NCI-H2107 treated with DMSO at 0.1 percent for 48 hours (cell line): ENCODE results near the gene HSPA2.
"Not testable (repeated sequence)": the region's sequence is repeated elsewhere in the genome, so short reads cannot be mapped to it uniquely, and the experiment has no call there.

Experiments used
- DNase-seq: peaks from one replicate; lab custom pipeline; 2025; ENCODE audit not compliant: unreplicated experiment; lab: John Stamatoyannopoulos, UW

HSPA2 gene

DNA sequence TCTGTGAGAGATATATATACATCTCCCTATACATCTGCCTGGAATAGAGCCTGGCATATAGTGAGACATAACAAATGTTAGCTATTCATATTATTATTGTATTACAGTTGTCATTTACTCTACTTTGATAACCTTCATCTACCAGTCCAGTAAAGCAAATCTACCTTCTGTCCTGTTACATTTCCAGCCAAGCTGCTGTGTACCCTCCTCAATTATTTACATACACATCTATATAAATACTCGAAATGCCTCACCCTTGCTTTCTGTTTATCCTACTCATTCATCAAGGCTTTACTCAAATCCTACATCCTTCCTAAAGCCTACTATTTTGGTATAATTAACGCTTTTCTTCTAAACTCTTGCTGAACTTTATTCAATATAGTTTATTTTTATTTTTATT lies 27.3 kb upstream of the HSPA2 start:
- no peak for DNase-seq

DNA sequence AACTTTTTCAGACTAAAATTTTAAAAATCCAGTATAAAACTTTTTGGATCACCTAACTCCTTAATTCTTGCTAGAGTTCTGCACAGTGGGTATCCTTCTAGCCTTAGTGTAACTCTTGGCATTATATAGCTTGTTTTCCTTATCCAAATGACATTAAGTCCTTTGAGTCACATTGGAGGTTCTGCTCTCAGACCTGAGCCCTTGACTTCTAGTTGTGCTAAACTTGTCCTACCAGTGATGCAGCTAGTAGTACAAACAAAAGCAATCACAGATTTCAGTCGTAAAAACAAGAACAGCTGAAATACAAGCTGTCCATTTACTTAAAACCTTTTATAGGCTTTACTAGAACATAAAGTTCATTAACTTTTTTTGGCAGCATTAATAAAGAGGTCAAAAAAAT lies 25.5 kb upstream of the HSPA2 start:
- no peak for DNase-seq

DNA sequence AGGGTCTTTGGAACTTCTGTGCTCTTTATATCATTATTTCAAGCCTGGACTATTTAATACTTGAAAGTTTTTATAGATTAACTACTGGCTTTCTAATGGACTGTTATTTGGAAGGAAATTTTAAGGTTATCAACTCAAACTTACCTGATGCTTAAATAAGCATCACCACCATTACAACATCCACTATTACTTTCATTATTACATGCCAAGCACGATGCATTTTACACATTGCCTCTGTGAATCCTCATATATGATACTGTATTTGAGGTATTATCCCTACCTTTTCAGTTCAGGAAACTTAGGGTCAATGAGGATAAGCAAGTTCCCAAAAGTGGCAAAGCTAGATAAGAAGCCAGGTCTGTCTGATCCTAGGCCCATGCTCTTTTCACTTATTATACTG lies 23.6 kb upstream of the HSPA2 start:
- DNase-seq: no peak

DNA sequence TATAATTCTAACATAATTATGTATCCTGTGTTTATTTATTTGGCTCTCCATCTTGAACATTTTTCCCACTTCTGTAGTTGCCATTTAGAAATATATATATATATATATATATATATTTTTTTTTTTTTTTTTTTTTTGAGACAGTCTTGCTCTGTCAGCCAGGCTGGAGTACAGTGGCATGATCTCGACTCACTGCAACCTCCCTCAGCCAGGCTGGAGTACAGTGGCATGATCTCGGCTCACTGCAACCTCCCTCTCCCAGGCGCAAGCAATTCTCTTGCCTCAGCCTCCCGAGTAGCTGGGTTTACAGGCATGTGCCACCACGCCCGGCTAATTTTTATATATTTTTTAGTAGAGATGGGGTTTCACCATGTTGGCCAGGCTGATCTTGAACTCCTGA lies 22.9 kb upstream of the HSPA2 start:
- DNase-seq: not testable (repeated sequence)

DNA sequence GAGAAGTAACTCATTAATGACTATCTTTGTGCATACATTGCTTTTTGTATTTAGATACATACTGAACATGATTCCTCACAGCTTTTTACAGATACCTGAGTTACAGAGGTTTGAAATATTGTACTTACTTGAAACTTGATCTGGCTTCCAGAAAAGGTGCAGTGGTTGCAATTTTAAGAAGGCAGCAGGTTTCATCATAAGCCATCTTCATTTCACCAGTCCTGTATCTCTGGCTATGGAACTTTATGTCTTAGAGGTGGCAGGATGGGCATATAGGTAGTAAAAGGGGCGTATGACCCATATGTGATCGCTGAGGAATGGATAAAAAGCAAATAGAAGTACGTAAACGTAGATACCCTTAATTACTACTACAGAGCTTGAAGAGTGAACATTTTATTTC lies 22.3 kb upstream of the HSPA2 start:
- DNase-seq: peak; percentile 29

DNA sequence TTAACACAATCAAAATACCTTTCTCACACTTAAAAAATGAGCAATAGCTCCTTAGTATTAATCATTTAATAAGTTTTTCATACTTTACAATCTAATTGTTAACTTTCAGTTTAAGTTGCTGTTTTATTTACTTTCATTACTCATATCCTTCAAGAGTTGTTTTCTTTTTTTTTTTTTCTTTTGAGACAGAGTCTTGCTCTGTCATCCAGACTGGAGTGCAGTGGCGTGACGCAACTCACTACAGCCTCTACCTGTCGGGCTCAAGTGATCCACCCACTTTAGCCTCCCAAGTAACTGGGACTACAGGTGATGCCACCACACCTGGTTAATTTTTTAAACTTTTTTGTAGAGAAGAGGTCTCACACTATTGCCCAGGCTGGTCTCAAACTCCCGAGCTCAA lies 19.8 kb upstream of the HSPA2 start:
- DNase-seq: no peak

DNA sequence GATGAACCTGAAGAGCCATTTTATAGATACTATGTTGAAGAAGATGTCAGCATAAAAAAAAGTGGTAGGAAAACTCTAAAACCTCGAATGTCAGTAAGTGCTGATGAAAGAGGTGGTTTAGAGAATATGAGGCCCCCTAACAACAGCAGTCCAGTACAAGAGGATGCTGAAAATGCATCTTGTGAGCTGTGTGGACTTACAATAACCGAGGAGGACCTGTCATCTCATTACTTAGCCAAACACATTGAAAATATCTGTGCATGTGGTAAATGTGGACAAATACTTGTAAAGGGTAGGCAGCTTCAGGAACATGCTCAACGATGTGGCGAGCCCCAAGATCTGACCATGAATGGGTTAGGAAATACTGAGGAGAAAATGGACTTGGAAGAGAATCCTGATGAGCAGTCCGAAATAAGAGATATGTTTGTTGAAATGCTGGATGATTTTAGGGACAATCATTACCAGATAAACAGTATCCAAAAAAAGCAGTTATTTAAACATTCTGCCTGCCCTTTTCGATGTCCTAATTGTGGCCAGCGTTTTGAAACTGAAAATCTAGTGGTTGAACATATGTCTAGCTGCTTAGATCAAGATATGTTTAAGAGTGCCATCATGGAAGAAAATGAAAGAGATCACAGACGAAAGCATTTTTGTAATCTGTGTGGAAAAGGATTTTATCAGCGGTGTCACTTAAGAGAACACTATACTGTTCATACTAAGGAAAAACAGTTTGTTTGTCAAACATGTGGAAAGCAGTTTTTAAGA lies 17.8 kb upstream of the HSPA2 start:
- no peak for DNase-seq

DNA sequence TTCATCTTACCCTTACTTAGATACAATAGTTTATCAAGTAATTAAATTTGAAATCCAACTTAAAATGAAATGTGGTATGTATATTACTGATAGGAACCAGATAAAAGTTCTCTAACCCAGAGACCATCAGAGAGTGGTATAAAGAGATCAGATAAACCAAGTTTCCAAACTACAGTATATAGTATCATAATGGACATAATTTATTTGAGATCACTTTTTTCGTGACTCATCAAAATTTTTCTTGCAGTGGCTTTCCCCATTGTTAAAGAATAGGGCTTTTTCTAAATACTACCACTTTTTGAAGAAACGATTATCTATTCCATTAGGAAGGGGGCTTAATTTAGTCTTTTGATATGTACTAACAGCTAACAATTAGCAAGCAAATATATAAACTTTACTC lies 15.2 kb upstream of the HSPA2 start:
- DNase-seq: no peak

DNA sequence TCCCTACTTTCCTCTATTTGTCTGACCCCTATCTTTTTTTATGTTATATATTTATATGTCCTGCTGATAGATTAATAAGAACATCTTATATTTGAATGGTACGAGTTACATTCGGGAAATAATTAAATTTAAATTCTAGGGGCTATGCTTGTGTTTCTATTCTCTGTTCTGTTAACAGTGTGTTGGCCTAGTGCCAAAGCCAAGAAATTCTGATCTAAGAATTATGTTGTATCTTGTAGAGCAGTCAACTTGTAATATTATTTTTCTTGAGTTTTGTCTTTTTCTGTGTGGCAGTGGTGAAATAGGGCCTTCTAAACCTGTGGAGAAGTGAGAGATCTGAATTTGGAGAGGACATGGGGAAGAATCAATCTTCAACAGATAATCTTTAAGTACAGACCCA lies 9.0 kb upstream of the HSPA2 start:
- DNase-seq: no peak

DNA sequence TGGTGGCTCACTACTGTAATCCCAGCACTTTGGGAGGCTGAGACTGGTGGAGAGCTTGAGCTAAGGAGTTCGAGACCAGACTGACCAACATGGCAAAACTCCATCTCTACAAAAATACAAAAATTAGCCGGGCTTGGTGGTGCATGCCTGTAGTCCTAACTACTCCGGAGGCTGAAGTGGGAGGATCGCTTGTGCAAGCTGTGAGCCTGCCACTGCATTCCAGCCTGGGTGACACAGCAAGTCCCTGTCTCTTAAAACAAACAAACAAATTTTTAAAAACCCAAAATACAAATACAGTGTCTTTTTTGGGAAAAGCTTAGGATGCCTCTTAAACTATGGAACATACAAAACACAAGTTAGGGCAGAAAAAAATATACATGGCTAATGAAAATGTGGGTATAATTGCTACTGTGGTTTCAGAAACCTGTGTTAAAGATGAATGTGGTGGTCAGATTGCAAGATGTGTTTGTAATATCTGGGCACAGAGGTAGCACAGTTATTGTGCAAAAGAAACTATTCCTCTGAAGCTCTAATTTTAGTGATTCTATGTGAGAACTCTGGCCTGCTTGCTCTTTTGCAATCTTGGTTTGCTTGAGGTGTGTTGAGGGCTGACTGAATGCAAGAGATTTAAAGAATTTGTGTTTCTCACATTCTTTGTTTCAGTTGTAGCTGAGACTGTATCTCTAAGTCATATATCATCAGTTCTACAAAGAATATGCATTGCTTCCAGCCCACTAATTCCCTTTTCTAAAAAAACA lies 3.9 kb upstream of the HSPA2 start:
- DNase-seq: no peak

DNA sequence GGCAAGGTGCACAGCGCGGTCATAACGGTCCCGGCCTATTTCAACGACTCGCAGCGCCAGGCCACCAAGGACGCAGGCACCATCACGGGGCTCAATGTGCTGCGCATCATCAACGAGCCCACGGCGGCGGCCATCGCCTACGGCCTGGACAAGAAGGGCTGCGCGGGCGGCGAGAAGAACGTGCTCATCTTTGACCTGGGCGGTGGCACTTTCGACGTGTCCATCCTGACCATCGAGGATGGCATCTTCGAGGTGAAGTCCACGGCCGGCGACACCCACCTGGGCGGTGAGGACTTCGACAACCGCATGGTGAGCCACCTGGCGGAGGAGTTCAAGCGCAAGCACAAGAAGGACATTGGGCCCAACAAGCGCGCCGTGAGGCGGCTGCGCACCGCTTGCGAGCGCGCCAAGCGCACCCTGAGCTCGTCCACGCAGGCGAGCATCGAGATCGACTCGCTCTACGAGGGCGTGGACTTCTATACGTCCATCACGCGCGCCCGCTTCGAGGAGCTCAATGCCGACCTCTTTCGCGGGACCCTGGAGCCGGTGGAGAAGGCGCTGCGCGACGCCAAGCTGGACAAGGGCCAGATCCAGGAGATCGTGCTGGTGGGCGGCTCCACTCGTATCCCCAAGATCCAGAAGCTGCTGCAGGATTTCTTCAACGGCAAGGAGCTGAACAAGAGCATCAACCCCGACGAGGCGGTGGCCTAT lies 875 bp downstream of the HSPA2 start:
- no peak for DNase-seq

DNA sequence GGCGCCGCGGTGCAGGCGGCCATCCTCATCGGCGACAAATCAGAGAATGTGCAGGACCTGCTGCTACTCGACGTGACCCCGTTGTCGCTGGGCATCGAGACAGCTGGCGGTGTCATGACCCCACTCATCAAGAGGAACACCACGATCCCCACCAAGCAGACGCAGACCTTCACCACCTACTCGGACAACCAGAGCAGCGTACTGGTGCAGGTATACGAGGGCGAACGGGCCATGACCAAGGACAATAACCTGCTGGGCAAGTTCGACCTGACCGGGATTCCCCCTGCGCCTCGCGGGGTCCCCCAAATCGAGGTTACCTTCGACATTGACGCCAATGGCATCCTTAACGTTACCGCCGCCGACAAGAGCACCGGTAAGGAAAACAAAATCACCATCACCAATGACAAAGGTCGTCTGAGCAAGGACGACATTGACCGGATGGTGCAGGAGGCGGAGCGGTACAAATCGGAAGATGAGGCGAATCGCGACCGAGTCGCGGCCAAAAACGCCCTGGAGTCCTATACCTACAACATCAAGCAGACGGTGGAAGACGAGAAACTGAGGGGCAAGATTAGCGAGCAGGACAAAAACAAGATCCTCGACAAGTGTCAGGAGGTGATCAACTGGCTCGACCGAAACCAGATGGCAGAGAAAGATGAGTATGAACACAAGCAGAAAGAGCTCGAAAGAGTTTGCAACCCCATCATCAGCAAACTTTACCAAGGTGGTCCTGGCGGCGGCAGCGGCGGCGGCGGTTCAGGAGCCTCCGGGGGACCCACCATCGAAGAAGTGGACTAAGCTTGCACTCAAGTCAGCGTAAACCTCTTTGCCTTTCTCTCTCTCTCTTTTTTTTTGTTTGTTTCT lies 1.7 kb downstream of the HSPA2 start:
- no peak for DNase-seq

DNA sequence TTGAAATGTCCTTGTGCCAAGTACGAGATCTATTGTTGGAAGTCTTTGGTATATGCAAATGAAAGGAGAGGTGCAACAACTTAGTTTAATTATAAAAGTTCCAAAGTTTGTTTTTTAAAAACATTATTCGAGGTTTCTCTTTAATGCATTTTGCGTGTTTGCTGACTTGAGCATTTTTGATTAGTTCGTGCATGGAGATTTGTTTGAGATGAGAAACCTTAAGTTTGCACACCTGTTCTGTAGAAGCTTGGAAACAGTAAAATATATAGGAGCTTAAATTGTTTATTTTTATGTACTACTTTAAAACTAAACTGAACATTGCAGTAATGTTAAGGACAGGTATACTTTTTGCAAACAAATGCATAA lies 2.3 kb downstream of the HSPA2 start:
- no peak for DNase-seq

DNA sequence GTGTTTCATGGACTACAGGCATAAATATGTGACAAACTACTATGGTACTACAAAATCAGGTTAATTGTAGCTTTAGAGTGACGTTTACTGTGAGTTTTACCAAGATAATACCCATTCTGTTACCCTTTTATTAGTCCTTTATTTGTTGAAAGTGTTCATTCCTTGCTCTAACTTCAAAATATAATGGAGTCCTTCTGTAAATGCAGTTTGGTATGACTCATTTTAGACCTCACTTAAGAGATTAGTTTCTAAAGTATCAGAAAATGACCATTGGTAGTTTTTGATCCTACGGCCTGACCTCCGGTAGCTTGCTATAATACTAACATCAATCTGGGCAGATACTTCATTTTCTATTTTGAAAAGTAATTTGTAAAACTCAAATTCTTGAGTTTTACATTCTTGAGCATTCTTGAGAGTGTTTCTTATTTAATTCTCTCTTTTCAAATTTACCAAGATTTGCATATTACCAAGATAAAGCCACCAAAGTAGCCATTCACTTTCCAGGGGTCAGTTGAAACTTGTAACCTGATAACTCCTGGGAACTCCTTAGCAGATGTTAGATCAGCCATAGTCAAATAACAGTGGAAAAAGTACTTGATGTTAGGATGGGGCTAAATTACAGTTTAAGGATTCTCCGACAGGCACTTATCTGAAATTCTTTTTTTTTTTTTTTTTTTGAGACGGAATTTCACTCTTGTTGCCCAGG lies 4.2 kb downstream of the HSPA2 start:
- DNase-seq: no peak

DNA sequence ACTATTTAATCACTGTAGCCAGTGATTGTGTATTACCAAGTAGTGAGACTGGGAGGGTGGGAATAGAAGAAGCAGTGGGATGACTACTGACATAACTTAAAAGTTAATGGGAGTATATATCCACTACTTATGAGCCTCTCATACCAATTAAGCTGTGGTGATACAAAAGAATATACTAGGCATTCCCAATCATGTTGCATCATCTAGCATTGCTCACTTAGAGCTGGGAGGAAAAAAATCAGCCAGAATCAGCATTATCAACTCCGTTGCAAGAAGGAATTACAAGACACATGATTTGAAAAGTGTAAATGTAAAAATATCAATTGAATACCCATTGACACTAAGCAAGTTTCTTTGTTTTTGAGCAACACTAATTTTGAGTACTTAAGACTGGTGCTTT lies 8.5 kb downstream of the HSPA2 start:
- no peak for DNase-seq

DNA sequence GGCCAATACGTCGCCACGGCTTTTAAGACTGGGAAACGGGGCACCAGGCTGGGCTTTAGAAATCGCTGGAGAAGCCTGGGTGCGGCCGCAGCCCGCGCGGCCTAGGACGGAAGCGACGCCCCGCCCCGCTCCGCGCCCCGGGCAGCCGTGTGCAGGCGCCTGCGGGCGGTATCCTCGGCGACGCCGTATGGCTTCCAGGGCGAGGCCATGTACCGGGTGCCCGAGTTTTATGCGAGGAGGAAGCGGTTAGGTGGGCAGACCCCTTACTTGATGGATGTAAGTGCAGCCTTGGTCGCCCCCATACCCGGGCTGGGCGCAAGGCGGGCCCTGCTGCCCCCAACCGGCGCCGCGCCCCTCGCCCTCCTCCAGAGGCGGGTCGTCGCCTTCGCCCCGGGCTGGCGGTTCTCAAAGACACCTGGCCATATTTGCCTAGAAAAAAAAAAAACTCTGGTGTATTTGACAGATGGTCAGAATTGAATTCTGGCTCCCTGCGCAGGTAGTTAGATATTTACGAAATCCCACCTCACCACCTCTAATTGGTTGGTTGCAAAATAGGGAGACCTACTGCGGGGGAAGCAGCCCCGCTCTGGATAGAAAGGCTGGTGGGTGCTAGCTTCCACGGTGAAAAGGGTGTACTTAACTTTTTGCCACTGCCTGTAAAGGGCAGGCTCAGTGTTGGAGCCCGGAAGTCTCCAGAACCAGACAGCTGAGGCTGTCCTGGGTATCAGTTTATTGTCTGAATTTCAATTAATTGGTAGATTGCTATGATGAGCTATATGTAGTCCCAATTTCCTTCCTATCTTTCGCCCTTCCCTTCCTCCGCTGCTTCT lies 9.5 kb downstream of the HSPA2 start, which contains the start of gene PPP1R36:
TSS of gene PPP1R36 (plus strand) at position 171 of the 830 bp plus-strand sequence. CDS start at position 208, 37 bp downstream.
- DNase-seq: peak; percentile 72

DNA sequence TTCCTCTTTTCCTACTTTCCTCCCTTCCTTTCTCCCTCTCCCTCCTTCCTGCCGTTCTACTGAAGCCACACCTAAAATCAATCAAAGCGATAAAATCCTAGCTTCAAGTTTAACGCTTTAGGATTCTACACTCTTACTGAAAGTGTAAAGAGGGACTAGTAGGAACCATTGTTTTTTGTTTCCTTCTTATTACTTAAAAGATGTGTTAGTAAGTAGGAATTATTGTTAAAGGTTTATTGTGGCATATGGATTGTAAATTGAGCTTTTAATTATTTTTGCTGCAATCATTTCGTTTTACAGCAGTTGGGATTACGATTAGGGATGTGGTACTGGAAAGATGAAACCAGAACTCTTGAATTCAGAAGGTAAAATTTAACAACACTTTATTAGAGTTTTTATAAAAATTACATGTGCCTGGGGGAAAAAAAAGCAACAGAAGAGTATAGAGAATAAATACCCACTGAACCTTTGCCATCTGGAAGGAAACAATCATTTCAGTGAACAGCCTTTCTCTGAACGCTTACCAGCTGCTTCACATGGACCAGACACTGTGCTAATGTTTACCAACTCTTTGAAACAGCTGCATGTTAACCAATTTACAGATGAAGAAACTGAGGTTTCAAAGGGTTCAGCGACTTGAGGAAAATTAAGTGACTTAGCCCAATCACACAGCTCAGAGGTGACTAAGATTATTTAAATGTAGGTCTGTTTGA lies 10.2 kb downstream of the HSPA2 start:
- peak; percentile 53 for DNase-seq

DNA sequence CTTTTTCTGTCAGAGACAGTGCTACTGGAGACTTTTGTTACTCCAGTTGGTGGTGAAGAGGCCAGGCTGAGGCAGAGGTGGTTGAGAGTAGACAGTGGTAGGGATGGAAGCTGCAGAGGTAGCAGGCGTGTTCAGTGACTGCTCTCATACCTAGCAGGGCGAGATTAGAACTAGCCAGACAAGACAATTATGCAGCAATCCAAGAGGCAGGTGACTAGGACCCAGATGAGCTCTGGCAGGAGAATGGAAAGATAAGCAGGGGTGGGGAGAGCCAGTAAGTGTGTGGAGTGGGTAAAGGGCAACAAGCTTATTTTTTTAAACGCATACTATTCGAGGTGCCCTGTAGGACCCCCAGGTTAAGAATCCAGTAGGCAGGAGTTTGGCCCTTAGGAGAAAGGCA lies 14.0 kb downstream of the HSPA2 start:
- no peak for DNase-seq

DNA sequence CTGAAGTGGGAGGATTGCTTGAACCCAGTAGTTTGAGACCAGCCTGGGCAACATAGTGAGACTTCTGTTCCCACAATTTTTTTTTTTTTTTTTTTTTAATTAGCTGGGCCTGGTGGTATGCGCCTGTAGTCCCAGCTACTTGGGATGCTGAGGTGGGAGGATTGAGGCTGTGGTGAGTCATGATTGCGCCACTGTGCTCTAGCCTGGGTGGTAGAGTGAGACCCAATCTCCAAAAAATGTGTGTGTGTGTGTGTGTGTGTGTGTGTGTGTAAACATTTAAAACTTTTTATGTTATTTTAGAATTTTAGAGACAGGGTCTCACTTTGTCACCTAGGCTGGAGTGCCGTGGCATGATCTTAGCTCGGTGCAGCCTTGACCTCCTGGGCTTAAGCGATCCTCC lies 16.0 kb downstream of the HSPA2 start:
- no peak for DNase-seq
